Measurements from ENCODE around the gene HOXD10.

Gene HOXD10

GRCh38 chr2:176137252-176137580 is 20.6 kb downstream of the HOXD10 start:
- no peak for DNase-seq

GRCh38 chr2:176137906-176138305 is 21.3 kb downstream of the HOXD10 start:
- no peak for DNase-seq

DNA sequence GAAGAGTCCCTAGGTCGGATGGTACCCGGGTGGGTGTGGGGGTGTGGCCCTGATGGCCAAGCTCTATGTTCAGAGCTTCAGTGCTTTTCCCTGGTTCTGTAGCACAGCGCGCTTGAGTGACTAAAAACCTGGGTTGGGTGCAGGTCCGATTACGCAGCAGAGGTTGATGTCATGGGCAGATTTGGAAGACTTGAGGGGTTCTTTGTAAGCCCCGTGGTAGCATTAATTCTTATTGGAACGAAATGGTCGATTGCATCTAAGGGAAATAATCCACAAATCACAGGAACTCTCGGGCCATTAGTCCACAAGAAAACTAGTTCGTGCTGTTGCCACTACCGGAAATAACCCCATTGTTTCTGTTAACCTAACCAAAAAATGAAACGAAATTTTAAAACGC is 21.9 kb downstream of the HOXD10 start:
- no peak for DNase-seq

DNA sequence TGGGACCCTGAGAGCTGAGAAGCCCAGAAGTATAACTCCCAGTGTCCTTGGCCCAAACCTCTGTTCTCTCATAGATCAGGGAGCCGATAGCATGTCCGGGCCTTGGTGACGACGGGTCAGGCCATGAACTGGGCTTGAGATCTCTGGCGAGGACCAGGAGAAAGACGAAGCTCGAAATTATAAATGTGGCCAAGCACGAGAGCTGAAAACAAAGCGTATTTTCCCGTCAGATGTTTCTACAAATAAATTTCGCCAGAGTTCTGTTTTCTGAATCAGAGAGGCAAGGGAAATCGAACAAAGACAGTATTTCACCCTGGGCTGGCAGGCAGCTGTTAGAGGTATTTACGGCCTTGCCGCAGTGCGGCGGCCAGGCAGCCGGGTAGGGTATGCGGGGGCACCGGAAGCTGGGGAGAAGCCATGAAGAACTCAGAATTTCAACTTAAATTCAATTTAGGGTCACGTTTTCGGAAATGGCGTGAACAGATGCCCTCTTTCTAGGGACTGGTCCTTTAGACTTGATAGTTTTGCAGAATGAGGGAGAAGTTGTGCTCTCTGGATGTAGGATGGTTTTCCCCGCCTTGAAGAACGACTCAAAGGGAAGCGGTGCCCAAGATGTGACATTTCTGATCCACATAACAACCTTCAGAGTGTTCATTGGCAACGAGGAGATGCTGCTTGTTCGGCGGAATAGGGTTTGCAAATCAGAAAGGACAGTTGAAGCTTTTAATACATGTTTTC is 22.5 kb downstream of the HOXD10 start:
- DNase-seq: no peak

GRCh38 chr2:176139661-176140512 is 23.3 kb downstream of the HOXD10 start:
- no peak for DNase-seq

- peak; percentile 47 to 67 for DNase-seq
These were observed 24.1 kb downstream of the HOXD10 start for GRCh38 chr2:176140513-176141317.

DNA sequence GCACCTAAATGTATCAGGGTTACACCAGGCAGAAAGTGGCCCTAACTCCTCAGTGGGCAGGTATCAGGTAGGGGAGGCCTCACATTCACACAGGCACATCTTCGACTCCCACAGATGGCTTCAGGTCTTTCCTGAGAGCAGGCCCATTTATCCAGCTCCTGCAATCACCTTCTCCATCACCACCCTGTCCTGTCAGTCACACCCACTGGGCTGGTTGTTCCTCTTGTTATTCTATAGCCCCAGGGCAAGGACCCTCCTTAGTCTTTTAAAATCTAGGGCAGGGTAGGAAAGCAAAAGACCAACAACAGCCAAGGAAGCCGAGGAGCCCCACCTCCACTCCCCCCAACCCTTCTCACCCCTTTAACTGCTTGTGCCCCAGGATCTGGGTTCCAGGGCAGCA is 25.7 kb downstream of the HOXD10 start:
- DNase-seq: no peak

DNA sequence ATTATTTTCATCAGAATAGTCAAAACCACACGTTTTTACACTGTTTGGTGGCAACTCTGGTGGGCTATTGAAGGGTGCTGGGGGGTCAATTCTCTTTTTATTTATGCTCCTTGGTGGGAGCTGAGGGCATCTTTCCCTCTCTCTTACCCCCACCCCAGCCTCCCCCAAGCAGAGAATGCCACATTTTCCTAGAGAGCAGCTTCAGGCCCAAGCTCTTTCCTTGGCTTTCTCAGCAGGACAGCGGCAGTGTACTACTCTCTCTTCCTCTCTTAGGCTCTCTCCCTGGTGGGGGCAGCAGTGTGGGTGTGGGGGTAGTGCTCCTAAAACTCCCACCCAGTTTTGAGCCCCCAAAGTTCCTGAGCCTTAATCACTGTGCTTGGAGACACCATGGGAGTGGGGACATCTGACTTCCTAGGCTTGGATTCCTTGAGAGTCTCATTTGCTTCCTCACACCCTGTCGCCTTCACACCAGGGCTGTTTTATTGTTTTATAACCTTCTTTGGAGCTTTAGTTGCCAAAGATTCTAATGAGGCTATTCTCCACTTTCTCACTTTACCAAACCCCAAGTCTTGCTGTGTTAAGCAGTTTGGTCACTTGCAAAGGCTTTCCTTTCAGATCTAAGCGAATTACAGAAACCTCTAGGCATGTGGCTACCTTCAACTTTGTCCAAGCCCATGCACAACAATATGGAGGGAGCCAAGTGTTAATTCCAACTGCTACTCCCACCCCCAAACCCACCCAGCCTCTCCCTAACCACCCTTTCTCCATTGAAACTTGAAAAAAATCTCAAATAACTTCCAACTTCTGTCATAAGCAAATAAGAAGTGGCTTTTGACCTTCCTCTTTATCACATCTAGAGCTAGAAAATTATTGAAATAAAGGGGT is 28.7 kb downstream of the HOXD10 start:
- no peak for DNase-seq

GRCh38 chr2:176146101-176146500 is 29.5 kb downstream of the HOXD10 start:
- DNase-seq: no peak

- DNase-seq: no peak
These were observed 30.1 kb downstream of the HOXD10 start for GRCh38 chr2:176146645-176147044.

DNA sequence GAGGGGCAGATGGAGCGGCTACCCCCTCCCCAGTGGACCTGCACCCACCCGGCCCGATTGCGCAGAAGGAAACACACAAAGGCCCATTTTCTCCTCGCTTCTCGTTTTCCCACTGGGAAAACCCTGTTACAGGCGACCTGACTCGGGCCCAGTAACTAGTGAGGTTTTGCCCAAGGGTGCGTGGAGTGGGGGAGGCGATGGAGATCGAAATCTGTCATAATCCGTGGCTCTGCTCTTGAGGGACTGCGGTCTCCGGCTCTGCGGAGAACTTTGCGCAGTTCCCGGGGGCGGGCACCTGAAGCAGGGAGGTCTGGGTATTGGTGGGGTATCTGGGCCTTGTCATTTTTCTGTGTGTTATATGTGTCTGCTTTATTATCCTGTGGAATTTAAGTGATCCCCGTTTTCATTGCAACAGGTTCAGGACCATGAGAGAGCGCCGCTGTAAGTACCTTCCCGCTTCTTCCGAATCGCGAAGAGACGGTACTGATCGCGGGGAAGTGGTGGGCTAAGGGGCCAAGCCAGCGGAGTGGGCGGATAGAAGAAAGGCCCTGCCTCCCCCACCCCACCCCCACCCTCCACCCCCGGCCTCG is 30.7 kb downstream of the HOXD10 start:
- DNase-seq: no peak

DNA sequence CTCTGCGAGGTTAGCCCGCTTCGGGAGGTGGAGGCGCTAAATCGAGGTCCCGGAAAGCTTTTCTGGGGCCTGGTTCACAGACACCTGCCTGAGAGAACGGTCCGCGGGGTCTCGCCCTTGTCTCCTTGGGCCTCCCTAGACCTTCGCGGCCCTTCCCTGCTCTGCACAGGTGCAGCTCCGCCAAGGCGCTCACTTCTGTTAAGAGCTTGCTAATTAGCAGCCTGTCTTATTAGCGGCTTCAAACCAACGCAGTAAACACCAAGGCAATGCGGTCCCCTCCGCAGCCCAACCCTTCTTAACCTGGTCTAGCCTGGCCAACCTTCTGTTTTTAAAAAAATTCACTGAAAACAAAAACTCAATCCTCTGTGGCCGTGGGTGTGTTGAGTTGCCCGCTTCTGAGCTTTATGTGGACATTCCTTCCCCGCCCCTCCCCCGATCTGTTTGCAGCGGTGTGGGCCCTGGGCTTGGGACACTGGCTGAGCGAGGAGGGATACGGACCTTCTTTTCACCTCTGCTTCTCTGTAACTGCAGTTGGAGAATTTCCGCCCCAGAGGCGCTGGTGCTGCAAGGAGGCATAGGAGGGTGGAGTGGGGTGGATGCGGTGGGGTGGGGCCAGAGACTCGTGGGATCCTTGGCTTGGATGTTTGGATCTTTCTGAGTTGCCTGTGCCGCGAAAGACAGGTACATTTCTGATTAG is 31.4 kb downstream of the HOXD10 start:
- no peak for DNase-seq

DNA sequence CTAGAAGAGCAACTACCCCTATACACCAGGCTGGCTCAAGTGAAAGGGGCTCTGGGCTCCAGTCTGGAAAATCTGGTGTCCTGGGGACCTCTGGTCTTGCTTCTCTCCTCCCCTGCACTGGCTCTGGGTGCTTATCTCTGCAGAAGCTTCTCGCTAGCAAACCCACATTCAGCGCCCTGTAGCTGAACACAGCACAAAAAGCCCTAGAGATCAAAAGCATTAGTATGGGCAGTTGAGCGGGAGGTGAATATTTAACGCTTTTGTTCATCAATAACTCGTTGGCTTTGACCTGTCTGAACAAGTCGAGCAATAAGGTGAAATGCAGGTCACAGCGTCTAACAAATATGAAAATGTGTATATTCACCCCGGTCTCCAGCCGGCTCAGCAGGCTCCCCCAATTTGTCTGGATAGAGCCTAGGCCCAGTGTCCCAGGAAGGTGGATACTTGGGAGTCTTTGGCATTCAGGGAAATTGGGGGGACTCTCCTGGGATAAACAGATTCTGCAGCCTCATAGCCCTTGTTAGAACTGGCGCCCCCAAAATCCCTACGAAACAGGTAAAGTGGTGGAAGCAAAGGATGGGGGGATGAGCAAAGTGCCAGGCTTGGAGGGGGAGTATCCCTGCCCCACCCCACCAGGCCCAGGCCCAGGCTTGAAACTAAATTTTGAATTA is 32.3 kb downstream of the HOXD10 start:
- no peak for DNase-seq

DNA sequence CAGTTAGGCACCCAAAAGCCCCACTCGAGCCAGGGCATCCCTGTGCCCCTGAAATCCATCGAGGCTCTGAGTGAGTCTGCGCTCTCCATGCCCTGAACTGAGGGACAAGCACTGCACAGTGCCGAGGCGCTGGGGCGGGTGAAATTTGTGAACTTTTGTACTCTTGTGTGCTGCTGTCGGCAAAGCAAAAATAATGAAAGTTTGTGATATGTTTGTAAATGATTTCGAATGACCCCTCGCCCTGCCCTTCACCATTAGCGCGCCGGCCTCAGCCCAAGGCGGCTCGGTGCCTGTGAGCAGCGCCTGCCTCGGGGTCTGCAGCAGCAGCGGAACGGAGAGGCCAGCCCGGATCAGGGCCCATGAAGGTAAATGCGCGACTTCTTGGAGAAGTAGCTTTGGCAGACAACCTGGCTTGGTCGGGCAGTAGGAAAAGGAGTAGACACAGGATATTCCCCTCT is 32.9 kb downstream of the HOXD10 start:
- no peak for DNase-seq

GRCh38 chr2:176149939-176150583 is 33.5 kb downstream of the HOXD10 start:
- no peak for DNase-seq

DNA sequence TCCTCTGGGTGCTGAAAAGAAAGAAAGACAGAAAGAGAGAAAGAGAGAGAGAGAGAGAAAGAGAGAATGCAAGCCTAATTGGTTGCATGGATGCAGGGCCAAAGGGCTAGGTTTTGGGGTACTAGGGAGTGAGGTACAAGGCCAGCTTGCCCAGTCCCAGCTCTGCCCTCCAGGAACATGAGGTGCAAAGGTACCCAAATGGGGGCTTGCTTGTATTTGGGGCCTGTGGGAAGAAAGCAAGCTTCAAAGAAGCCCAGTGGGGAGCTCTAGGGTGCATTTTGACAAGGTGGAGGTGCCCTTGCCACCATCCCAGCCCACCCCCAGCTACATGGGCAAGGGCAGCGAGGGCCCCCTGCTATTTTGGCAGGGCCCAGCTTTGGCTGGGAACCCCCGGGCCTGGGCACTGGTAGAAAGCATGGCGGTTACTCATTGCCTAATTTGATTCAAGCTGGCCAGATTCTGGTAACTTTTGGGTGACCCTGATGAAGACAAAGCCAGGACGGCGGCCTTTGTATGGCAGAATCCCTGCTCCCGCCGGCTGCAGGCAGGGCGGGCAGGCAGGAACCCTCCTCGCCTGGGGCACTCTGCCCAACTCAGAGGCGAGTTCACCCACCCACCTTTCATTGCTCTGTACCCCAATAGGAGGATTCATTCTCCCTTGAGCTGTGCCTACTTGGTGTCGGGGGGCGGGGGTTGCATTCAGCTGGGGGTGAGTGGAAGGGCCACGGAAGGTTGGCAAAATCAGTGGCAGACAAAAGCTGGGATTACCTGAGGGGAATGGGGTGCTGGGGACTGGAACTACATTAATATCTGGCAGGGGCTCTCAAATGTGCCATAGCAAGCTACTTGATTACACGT is 34.2 kb downstream of the HOXD10 start:
- DNase-seq: no peak

DNA sequence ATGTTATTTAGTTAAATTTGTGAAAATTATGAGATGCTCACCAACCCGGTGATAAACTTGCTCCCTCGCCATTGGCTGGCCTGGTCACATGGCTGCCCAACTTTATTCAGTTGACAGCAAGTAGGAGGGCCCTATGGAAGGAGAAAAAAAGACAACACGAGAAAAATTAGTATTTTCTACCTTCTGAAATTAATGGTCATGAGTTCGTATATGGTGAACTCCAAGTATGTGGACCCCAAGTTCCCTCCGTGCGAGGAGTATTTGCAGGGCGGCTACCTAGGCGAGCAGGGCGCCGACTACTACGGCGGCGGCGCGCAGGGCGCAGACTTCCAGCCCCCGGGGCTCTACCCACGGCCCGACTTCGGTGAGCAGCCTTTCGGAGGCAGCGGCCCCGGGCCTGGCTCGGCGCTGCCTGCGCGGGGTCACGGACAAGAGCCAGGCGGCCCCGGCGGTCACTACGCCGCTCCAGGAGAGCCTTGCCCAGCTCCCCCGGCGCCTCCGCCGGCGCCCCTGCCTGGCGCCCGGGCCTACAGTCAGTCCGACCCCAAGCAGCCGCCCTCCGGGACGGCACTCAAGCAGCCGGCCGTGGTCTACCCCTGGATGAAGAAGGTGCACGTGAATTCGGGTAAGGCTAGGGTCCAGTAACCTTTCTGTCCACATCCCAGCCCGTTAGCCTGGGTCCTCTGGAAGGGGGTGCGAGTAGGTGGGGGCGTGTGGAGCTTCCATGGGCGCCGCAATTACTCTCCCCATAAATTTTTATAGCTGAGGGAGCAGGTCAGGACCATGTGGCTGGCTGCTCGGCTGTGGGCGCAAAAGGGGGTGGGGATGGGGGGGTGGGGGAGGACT is 35.1 kb downstream of the HOXD10 start, which contains the start of gene HOXD4:
HOXD4 (plus strand) TSS at position 109 of the 846 bp plus-strand sequence; CDS start at position 193, 84 bp downstream.
- no peak for DNase-seq

Data from CD4-positive, alpha-beta T cell treated with Interferon alpha-2 for 1 hour (primary cell).